Coronary artery (tissue), 2 donors: Measurements from ENCODE around the gene EML1.

ENCODE experiments used
- DNase-seq: peaks from one replicate; pipeline ENCODE4 v3.0.0-alpha.2; 2017; ENCODE audit warnings: low spot score
- H3K27ac ChIP-seq, 2 donors: fragments of 200-600 bp; sonication (generic); one replicate each; pipeline ENCODE4 v1.5.1; 2016 to 2019
- H3K4me3 ChIP-seq: fragments of 200-600 bp; sonication (generic); 2 replicates; pipeline ENCODE4 v1.5.1; 2016; ENCODE audit warnings: mild to moderate bottlenecking, moderate library complexity
- CTCF ChIP-seq: fragments of 200-600 bp; sonication (generic); IDR thresholded peaks from one replicate; pipeline ENCODE4 v1.5.1; 2019; ENCODE audit warnings: antibody characterized with exemption

EML1 gene

DNA sequence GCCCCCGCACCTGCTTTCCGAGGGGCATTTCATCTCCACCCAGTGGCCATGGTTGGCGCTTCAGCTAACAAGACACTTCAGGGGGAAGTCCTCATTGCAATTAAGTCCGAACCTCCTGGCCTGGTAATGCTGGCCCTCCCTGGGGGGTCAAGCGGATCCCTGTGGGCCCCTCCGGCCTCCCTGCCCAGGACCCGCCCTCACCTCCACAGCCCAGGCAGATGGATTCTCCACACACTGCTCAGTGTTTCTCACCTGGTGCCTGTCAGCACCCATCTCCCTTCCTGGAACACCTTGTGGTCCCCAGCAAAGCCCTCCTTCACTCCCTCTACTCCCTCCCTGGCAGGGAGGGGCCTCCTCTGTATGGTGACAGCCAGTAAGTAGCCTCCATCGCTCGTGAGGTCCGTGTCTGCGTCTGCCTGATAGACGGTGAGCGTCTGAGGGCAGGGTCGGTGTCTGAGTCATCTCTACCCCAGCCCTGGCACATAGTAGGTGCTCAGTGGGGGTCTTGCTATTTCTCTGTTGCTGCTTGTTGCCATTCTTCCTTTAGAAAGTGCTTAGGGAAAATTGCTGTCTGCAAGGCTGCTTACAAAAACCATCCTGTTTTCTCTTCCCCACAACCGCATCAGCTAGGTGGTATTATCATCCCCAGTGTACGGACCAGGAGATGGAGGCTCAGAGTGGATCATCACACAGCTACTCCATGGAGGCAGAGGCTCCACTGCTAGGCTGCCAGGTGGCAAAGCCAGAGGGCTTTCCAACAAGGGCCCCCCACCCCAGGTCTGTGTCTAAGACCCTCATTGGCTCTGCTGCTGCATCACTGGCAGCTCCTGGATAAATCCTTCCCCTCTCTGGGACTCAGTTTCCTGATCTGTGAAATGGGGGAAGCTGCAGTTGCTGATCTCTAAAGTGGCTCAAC is 39.7 kb upstream of the EML1 start:
- Histone ChIP-seq H3K27ac (peak overlapping the region; percentile 47 to 79), H3K4me3 (no peak overlapping the region)
- no peak for TF ChIP-seq CTCF
- no peak for DNase-seq

DNA sequence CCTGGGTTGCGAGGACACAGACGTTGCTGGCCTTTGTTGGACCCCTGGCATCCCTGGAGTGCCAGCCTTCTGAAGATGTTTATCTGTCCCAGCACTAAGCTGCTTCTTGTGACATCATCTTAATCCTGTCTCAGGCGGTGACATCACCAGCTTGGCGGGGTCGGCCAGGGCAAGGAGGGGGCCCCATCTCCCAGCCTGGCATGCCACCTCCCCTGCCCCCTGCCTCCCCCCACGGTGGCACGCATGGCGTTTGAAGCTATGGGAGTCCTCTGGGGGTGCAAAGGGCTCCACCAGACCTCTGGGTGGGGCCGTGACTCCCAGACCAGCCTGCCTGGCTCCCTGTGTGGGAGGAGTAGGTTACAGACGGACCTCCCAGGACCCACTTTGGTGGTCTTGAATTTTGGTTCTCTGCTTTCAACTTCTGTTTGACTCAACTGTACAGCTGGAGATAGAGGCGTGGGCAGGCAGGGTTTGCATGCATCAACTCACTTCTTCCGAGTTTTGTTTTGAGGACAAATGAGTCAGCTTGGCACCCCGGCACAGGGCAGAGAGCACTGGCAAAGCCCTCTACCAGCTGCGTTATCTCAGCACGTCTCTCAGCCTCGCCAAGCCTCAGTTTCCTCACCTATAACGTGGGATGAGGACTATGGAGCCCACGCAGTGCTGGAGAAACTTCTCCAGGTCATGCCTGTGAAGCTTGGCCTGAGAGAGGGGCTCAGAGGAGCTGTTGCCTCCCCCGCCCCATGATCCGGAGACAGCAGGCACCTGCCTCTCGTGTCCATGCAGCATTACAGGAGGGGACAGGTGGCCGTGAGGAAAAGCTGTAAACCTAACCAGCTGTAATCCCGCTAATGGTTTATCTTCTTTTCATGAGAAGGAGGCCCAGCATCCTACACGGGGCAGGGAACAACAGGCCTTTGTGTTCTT is 38.8 kb upstream of the EML1 start:
- no peak for DNase-seq
- Histone ChIP-seq H3K27ac (peak overlapping the region; percentile 47 to 79), H3K4me3 (no peak overlapping the region)
- TF ChIP-seq CTCF: no peak

DNA sequence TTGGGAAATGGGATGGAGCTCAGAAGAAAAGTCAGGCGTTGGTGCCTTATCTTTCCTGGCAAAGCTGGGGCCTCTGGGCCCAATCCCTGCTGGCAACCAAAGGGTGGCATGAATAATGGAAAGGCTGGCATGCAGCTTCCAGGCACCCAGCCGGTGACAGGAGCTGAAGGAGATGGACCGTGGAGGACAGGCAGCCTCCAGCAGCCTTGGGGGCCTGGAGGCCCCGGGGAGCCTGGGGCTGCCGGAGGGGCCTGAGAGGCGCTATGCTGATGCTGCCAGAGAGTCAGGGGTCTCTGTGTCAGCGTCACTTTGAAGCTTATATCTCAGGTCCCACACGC is 38.2 kb upstream of the EML1 start:
- H3K4me3 ChIP-seq: no peak overlapping the region
- DNase-seq: no peak
- H3K27ac ChIP-seq: peak overlapping the region; percentile 47 to 79
- TF ChIP-seq CTCF: no peak

GRCh38 chr14:99755629-99756603 is 37.3 kb upstream of the EML1 start:
- Histone ChIP-seq H3K27ac (peak overlapping the region; percentile 31 to 79), H3K4me3 (no peak overlapping the region)
- TF ChIP-seq CTCF: no peak
- peak; percentile 92 for DNase-seq

DNA sequence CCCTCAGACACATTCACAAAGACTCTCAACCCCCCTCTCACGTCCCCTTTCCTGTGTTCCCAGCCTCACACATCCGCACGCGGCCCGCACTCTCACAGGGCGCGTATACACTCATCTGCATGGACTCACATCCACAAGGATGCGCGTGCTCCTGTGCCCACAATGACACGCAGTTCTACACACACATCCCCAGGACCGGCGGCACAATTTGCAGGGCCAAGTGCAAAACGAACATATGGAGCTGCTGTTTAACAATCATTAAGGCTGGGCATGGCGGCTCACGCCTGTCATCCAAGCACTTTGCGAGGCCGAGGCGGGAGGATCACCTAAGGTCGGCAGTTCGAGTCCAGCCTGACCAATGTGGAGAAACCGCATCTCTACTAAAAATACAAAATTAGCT is 36.4 kb upstream of the EML1 start:
- no peak for TF ChIP-seq CTCF
- DNase-seq: no peak
- no peak overlapping the region for H3K4me3 ChIP-seq
- H3K27ac ChIP-seq: peak overlapping the region; percentile 31 to 79

DNA sequence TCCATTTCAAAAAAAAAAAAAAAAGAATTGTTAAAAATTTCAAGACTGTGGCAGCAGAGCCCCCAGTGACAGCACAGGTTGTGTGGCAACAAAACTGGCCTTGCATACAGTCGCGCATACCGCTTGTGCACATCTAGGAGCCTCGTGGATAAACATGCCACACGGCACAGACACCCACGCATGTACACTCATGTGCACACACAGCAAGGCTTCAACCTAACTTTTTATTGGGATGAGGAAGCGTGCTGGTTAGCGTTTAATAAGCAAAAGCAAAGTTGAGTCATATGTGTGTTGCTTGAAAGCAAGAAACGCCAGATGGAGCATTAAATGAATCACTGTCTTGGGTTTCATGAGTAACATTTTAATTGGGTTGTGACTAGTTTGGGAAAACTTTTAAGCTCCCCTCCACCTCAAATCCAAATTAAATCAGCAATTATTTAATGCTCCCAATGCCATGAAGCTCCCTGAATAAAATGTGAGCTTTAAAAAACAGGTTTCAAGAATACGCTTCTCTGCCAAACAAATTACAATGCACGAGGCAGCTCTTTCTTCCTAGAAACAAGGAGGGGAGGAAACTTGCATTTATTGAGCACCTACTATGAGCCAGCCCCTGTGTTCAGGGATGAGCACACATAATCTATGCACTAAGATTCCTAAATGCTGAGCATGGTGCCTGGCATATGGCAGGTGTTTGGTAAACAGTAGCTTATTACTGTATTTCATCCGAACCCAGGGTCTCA is 35.7 kb upstream of the EML1 start:
- Histone ChIP-seq H3K27ac (no peak overlapping the region), H3K4me3 (no peak overlapping the region)
- no peak for DNase-seq
- TF ChIP-seq CTCF: no peak
